OCI-LY1 (cell line): ENCODE results near the gene MED26.

Experiments used
- H2AFZ ChIP-seq: fragments of 200-600 bp; sonication (generic), shearing (Covaris generic); 2 replicates; pipeline ENCODE4 v1.6.0; 2014; ENCODE audit warnings: antibody characterized with exemption, mild to moderate bottlenecking, low read length
- H3F3A ChIP-seq: fragments of 200-600 bp; sonication (generic), shearing (Covaris generic); 2 replicates; pipeline ENCODE4 v1.6.0; 2014; ENCODE audit warnings: mild to moderate bottlenecking, antibody characterized with exemption, low read length, moderate library complexity; ENCODE audit not compliant: insufficient read depth
- H3K27ac ChIP-seq: fragments of 200-600 bp; sonication (generic); 2 replicates; pipeline ENCODE4 v1.5.1; 2014; ENCODE audit warnings: low read length, mixed run types, mild to moderate bottlenecking, low read depth; ENCODE audit not compliant: poor library complexity, severe bottlenecking
- H3K27me3 ChIP-seq: fragments of 200-600 bp; sonication (generic); 2 replicates; pipeline ENCODE4 v1.6.0; 2014; ENCODE audit warnings: antibody characterized with exemption, mild to moderate bottlenecking, low read length, moderate library complexity; ENCODE audit not compliant: insufficient read depth
- H3K36me3 ChIP-seq: fragments of 200-600 bp; sonication (generic); 2 replicates; pipeline ENCODE4 v1.6.1; 2014; ENCODE audit warnings: mild to moderate bottlenecking, antibody characterized with exemption, low read length, moderate library complexity, mixed read lengths; ENCODE audit not compliant: insufficient read depth
- H3K4me1 ChIP-seq: fragments of 200-600 bp; sonication (generic); 2 replicates; pipeline ENCODE4 v1.5.1; 2014; ENCODE audit warnings: mild to moderate bottlenecking, low read length, moderate library complexity; ENCODE audit not compliant: insufficient read depth, severe bottlenecking
- H3K4me2 ChIP-seq: fragments of 200-600 bp; sonication (generic), shearing (Covaris generic); 2 replicates; pipeline ENCODE4 v1.6.1; 2014; ENCODE audit warnings: low read length
- H3K4me3 ChIP-seq: fragments of 200-600 bp; sonication (generic); 2 replicates; pipeline ENCODE4 v1.5.1; 2014; ENCODE audit warnings: low read length, low read depth, mild to moderate bottlenecking, mixed read lengths; ENCODE audit not compliant: poor library complexity, severe bottlenecking
- H3K79me2 ChIP-seq: fragments of 200-600 bp; shearing (Covaris generic); 2 replicates; pipeline ENCODE4 v1.6.1; 2016; ENCODE audit warnings: mixed run types, low read length, mixed read lengths; ENCODE audit not compliant: insufficient read depth
- H3K9ac ChIP-seq: fragments of 200-600 bp; sonication (generic), shearing (Covaris generic); 2 replicates; pipeline ENCODE4 v1.6.1; 2014; ENCODE audit warnings: mild to moderate bottlenecking, low read length, mixed read lengths
- H3K9me2 ChIP-seq: fragments of 200-600 bp; sonication (generic), shearing (Covaris generic); 2 replicates; pipeline ENCODE4 v1.6.1; 2014; ENCODE audit warnings: low read depth, mild to moderate bottlenecking, low read length, mixed read lengths
- H3K9me3 ChIP-seq: fragments of 200-600 bp; shearing (Covaris generic); 2 replicates; pipeline ENCODE4 v1.6.1; 2014; ENCODE audit warnings: low read length, mixed read lengths
- H4K20me1 ChIP-seq: fragments of 200-600 bp; sonication (generic), shearing (Covaris generic); 2 replicates; pipeline ENCODE4 v1.6.0; 2016; ENCODE audit warnings: mild to moderate bottlenecking, low read length; ENCODE audit not compliant: insufficient read depth
- EZH2 ChIP-seq: fragments of 200-600 bp; sonication (generic), shearing (Covaris generic); IDR thresholded peaks from 2 replicates; pipeline ENCODE4 v1.8.0; 2017; ENCODE audit warnings: borderline replicate concordance, mixed run types, mild to moderate bottlenecking, antibody characterized with exemption, low read length, moderate library complexity, mixed read lengths
- TF ChIP-seq, protein P1 (sequence below): fragments of 200-600 bp; sonication (generic), shearing (Covaris generic); IDR thresholded peaks from 2 replicates; pipeline ENCODE4 v1.5.1; 2017; ENCODE audit warnings: mild to moderate bottlenecking, antibody characterized with exemption, low read length, moderate library complexity, mixed read lengths

The MED26 gene

DNA sequence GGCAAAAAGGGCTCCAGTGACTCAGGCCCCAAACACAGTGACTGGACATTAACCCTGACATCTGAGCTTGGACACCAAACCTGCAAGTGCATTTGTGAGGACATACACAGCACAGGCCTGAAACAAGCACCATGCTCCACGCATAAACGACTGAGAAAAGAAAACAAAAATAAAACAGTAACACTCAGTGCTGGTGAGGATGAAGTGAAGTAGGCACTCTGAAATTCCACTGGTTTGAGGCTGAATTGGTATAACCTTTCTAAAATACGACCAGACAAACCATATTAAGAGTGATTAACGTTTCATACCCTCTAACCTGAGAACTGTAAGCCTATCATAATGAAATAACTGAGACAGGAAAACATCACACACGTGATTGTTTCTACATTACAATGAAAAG, 61.3 kb downstream of the MED26 start:
- Histone ChIP-seq H2AFZ (no peak overlapping the region), H3K9me3 (no peaks in the 10 kb centered on the region), H4K20me1 (no peaks in the 10 kb centered on the region), H3K36me3 (peaks cover 77% of the 10 kb centered on the region), H3F3A (no peaks in the 10 kb centered on the region), H3K4me2 (no peak overlapping the region), H3K4me3 (no peak overlapping the region), H3K27me3 (no peaks in the 10 kb centered on the region), H3K79me2 (peaks cover 5% of the 10 kb centered on the region), H3K9ac (no peak overlapping the region), H3K27ac (no peak overlapping the region), H3K9me2 (no peaks in the 10 kb centered on the region), H3K4me1 (peaks cover 19% of the 10 kb centered on the region)
- no peak for TF ChIP-seq EZH2
- TF ChIP-seq, protein P1, sequence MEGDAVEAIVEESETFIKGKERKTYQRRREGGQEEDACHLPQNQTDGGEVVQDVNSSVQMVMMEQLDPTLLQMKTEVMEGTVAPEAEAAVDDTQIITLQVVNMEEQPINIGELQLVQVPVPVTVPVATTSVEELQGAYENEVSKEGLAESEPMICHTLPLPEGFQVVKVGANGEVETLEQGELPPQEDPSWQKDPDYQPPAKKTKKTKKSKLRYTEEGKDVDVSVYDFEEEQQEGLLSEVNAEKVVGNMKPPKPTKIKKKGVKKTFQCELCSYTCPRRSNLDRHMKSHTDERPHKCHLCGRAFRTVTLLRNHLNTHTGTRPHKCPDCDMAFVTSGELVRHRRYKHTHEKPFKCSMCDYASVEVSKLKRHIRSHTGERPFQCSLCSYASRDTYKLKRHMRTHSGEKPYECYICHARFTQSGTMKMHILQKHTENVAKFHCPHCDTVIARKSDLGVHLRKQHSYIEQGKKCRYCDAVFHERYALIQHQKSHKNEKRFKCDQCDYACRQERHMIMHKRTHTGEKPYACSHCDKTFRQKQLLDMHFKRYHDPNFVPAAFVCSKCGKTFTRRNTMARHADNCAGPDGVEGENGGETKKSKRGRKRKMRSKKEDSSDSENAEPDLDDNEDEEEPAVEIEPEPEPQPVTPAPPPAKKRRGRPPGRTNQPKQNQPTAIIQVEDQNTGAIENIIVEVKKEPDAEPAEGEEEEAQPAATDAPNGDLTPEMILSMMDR: no peak

- no peak overlapping the region for H2AFZ ChIP-seq
- no peak overlapping the region for H3K27ac ChIP-seq
- no peak overlapping the region for H3K9ac ChIP-seq
- peaks cover 82% of the 10 kb centered on the region for H3K36me3 ChIP-seq
- H3K9me2 ChIP-seq: no peaks in the 10 kb centered on the region
- H3K4me3 ChIP-seq: no peak overlapping the region
- no peaks in the 10 kb centered on the region for H3F3A ChIP-seq
- no peak overlapping the region for H3K4me2 ChIP-seq
- H3K4me1 ChIP-seq: peaks cover 15% of the 10 kb centered on the region
- H4K20me1 ChIP-seq: no peaks in the 10 kb centered on the region
- H3K79me2 ChIP-seq: no peaks in the 10 kb centered on the region; the same call in 1 of the 2 replicates
- H3K9me3 ChIP-seq: no peaks in the 10 kb centered on the region
- H3K27me3 ChIP-seq: no peaks in the 10 kb centered on the region
- TF ChIP-seq EZH2: no peak
- TF ChIP-seq, protein P1: no peak
Observed at GRCh38 chr19:16566161-16566560, 61.8 kb downstream of the MED26 start.

DNA sequence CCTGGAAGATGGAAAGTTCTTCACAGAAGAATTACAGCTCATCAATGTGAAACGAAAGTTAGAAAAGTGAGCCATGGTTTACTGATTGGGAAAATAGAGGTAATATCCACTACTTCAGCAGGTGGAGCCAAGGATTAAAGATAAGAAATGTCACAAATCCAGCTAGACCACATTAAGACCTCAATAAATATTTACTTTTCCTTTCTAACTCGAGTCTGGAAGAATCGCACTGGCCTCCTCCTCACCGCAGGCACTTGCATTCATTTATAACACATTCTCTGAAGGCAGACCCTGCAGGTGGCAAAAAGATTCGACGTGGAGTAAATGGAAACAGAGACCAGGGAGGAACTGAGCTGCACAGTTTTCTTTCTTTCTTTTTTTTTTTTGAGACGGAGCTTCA, 63.2 kb downstream of the MED26 start:
- H3K79me2 ChIP-seq: no peaks in the 10 kb centered on the region
- no peaks in the 10 kb centered on the region for H4K20me1 ChIP-seq
- no peak for TF ChIP-seq EZH2
- TF ChIP-seq, protein P1: no peak
- H3K9me2 ChIP-seq: no peaks in the 10 kb centered on the region
- no peak overlapping the region for H3K4me2 ChIP-seq
- no peaks in the 10 kb centered on the region for H3K27me3 ChIP-seq
- H3K4me1 ChIP-seq: peaks cover 2% of the 10 kb centered on the region
- peaks cover 83% of the 10 kb centered on the region for H3K36me3 ChIP-seq
- H3K9me3 ChIP-seq: no peaks in the 10 kb centered on the region
- no peak overlapping the region for H3K4me3 ChIP-seq
- H3F3A ChIP-seq: no peaks in the 10 kb centered on the region
- H3K9ac ChIP-seq: no peak overlapping the region
- no peak overlapping the region for H3K27ac ChIP-seq
- H2AFZ ChIP-seq: no peak overlapping the region
